Neural cell (in vitro differentiated cells): ENCODE measurements around the gene ACBD6.

Source experiments
- EZH2 ChIP-seq: fragments of 200-600, 300-800 bp; shearing (Covaris generic), sonication (generic); IDR thresholded peaks from 2 replicates; pipeline ENCODE4 v1.6.1; 2014; ENCODE audit warnings: antibody characterized with exemption, low read length, borderline replicate concordance, mild to moderate bottlenecking; ENCODE audit not compliant: insufficient read depth, poor library complexity, severe bottlenecking
- TF ChIP-seq, protein P1 (sequence below): IDR thresholded peaks from 2 replicates; pipeline ENCODE4 v1.6.1; 2012; ENCODE audit warnings: borderline replicate concordance
- TF ChIP-seq, protein P2 (sequence below): fragments of 450-650 bp; IDR thresholded peaks from 2 replicates; pipeline ENCODE4 v1.5.1; 2014; ENCODE audit warnings: antibody characterized with exemption, mild to moderate bottlenecking, moderate library complexity; ENCODE audit not compliant: poor library complexity, severe bottlenecking

DNA sequence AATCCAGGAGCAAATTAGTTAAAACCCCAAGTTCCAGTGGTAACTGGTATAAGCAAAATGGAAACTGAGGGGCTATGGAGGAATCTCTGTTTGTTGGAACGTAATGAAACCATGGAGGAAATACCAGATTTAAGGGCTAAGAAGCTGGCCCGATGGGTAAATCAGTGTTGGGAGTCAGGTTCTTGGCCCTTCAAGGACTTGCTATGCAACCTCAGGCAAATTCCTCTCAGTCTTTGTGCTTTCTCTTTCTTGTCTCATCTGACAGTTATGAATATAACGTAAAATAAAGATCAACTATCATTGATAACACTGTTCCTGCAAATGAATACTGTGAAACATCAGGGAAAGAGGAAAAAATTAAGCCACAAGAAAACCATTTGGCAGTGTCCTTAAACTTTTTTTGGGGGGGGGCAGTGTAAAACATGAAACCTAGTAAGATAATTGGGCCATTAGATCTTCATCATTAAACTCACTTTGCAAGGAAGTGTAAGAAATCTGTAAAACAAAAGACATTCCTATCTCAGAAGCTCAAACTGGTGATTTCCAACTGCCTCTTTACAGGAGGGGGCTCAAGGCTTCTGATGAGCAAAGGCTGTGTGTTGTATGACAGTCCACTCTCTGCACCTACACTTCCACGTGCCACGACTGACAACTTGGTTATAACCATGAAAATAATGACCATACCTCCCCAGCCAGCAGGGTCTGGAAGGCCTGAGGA is 224.7 kb downstream of the ACBD6 start:
- TF ChIP-seq, protein P1, sequence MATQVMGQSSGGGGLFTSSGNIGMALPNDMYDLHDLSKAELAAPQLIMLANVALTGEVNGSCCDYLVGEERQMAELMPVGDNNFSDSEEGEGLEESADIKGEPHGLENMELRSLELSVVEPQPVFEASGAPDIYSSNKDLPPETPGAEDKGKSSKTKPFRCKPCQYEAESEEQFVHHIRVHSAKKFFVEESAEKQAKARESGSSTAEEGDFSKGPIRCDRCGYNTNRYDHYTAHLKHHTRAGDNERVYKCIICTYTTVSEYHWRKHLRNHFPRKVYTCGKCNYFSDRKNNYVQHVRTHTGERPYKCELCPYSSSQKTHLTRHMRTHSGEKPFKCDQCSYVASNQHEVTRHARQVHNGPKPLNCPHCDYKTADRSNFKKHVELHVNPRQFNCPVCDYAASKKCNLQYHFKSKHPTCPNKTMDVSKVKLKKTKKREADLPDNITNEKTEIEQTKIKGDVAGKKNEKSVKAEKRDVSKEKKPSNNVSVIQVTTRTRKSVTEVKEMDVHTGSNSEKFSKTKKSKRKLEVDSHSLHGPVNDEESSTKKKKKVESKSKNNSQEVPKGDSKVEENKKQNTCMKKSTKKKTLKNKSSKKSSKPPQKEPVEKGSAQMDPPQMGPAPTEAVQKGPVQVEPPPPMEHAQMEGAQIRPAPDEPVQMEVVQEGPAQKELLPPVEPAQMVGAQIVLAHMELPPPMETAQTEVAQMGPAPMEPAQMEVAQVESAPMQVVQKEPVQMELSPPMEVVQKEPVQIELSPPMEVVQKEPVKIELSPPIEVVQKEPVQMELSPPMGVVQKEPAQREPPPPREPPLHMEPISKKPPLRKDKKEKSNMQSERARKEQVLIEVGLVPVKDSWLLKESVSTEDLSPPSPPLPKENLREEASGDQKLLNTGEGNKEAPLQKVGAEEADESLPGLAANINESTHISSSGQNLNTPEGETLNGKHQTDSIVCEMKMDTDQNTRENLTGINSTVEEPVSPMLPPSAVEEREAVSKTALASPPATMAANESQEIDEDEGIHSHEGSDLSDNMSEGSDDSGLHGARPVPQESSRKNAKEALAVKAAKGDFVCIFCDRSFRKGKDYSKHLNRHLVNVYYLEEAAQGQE, result no peak
- TF ChIP-seq, protein P2, sequence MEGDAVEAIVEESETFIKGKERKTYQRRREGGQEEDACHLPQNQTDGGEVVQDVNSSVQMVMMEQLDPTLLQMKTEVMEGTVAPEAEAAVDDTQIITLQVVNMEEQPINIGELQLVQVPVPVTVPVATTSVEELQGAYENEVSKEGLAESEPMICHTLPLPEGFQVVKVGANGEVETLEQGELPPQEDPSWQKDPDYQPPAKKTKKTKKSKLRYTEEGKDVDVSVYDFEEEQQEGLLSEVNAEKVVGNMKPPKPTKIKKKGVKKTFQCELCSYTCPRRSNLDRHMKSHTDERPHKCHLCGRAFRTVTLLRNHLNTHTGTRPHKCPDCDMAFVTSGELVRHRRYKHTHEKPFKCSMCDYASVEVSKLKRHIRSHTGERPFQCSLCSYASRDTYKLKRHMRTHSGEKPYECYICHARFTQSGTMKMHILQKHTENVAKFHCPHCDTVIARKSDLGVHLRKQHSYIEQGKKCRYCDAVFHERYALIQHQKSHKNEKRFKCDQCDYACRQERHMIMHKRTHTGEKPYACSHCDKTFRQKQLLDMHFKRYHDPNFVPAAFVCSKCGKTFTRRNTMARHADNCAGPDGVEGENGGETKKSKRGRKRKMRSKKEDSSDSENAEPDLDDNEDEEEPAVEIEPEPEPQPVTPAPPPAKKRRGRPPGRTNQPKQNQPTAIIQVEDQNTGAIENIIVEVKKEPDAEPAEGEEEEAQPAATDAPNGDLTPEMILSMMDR, result no peak
- TF ChIP-seq EZH2, result no peak
